A549 (cell line): ENCODE data around the gene TMEM163.

Source experiments
- BHLHE40 ChIP-seq: IDR thresholded peaks from 2 replicates; pipeline ENCODE4 v1.6.1; 2012; ENCODE audit warnings: low read depth, low read length, inconsistent platforms
- CBX8 ChIP-seq: fragments of 200-600 bp; sonication (generic); IDR thresholded peaks from 2 replicates; pipeline ENCODE4 v1.6.1; 2016
- EP300 ChIP-seq, 2 experiments: fragments of >200 bp; sonication (Bioruptor Twin); formaldehyde crosslinking; IDR thresholded peaks; 2 replicates in 1 of 2; 3 replicates in 1 of 2; pipeline ENCODE4 v1.6.1; 2016 to 2017
- MYC ChIP-seq: IDR thresholded peaks from 2 replicates; pipeline ENCODE4 v1.6.1; 2012; ENCODE audit warnings: mild to moderate bottlenecking, inconsistent platforms, low read length, improper control_type of control experiment, borderline replicate concordance
- NR3C1 ChIP-seq: fragments of >200 bp; sonication (Bioruptor Twin); formaldehyde crosslinking; IDR thresholded peaks from 3 replicates; pipeline ENCODE4 v1.6.1; 2017
- TF ChIP-seq, protein P1 (sequence below): fragments of >200 bp; sonication (Bioruptor Twin); formaldehyde crosslinking; IDR thresholded peaks from 3 replicates; pipeline ENCODE4 v1.5.1; 2016
- TF ChIP-seq, protein P2 (sequence below): IDR thresholded peaks from 2 replicates; pipeline ENCODE4 v1.6.1; 2012
- TF ChIP-seq, protein P3 (sequence below): fragments of >200 bp; sonication (Bioruptor Twin); formaldehyde crosslinking; IDR thresholded peaks from 3 replicates; pipeline ENCODE4 v1.6.1; 2016

DNA sequence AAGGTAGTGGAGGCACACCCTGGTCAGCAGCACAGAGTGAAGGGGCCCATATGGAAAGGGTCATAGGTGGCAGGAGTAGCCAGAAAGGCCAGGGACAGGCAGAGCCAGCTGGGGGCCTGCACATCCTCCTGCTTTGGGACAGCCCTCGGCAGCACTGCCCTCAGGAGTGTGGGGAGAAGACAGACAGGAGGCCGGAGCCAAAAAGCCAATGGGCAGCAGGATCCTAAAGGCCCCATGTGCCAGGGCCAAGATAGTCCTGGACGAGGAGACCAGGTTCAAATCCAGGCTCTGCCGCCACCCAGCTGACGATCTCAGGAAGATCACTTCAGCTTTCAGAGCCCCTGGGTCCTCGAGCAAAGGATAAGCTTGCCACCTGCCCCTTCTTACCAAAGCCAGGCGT, 220.1 kb downstream of the TMEM163 start:
- TF ChIP-seq, protein P1, sequence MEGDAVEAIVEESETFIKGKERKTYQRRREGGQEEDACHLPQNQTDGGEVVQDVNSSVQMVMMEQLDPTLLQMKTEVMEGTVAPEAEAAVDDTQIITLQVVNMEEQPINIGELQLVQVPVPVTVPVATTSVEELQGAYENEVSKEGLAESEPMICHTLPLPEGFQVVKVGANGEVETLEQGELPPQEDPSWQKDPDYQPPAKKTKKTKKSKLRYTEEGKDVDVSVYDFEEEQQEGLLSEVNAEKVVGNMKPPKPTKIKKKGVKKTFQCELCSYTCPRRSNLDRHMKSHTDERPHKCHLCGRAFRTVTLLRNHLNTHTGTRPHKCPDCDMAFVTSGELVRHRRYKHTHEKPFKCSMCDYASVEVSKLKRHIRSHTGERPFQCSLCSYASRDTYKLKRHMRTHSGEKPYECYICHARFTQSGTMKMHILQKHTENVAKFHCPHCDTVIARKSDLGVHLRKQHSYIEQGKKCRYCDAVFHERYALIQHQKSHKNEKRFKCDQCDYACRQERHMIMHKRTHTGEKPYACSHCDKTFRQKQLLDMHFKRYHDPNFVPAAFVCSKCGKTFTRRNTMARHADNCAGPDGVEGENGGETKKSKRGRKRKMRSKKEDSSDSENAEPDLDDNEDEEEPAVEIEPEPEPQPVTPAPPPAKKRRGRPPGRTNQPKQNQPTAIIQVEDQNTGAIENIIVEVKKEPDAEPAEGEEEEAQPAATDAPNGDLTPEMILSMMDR = no peak
- TF ChIP-seq NR3C1 (no peak), MYC (no peak), EP300 (IDR thresholded peaks at IDR 0.05) (no peak), BHLHE40 (no peak), CBX8 (no peak)
- TF ChIP-seq, protein P2, sequence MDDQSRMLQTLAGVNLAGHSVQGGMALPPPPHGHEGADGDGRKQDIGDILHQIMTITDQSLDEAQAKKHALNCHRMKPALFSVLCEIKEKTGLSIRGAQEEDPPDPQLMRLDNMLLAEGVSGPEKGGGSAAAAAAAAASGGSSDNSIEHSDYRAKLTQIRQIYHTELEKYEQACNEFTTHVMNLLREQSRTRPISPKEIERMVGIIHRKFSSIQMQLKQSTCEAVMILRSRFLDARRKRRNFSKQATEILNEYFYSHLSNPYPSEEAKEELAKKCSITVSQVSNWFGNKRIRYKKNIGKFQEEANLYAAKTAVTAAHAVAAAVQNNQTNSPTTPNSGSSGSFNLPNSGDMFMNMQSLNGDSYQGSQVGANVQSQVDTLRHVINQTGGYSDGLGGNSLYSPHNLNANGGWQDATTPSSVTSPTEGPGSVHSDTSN = no peak
- TF ChIP-seq, protein P3, sequence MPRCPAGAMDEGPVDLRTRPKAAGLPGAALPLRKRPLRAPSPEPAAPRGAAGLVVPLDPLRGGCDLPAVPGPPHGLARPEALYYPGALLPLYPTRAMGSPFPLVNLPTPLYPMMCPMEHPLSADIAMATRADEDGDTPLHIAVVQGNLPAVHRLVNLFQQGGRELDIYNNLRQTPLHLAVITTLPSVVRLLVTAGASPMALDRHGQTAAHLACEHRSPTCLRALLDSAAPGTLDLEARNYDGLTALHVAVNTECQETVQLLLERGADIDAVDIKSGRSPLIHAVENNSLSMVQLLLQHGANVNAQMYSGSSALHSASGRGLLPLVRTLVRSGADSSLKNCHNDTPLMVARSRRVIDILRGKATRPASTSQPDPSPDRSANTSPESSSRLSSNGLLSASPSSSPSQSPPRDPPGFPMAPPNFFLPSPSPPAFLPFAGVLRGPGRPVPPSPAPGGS = no peak
